GM12878 (cell line): ENCODE measurements around the gene PKMYT1. TPM values are rescaled to one million over a fixed set of nuclear protein-coding genes. Genes with fewer than 3 reads are reported as not detected.

Experiments
- ATAC-seq: fragments of 200-7000 bp; cut with Tn5 transposase; 3 replicates; pipeline ENCODE4 v1.9.1; 2020; ENCODE audit warnings: mild to moderate bottlenecking, moderate library complexity
- BruUV-seq: library from RNA; stranded (reverse); fragments of 400-500 nt; replicated peaks from 2 replicates; lab custom pipeline; 2021; lab: Mats Ljungman, UMichigan
- CTCF ChIA-PET: fragments of 300-600 bp; sonication (Branson Sonifier 250); formaldehyde crosslinking; extraction: SDS; loops from one replicate; lab custom pipeline; 2021; ENCODE audit warnings: inconsistent platforms; lab: Yijun Ruan, JAX
- POLR2A ChIA-PET: fragments of 350-600 bp; formaldehyde crosslinking; extraction: SDS; loops from one replicate; lab custom pipeline; 2021; ENCODE audit warnings: inconsistent platforms; lab: Charles Lee
- RAD21 ChIA-PET: fragments of 300-600 bp; sonication (Branson Sonifier 250); formaldehyde crosslinking; loops from one replicate; lab custom pipeline; 2023; ENCODE audit warnings: antibody characterized with exemption; ENCODE audit not compliant: unreplicated experiment; lab: Charles Lee
- SMC1A ChIA-PET: fragments of 300-600 bp; sonication (Branson Sonifier 250); formaldehyde crosslinking; loops from one replicate; lab custom pipeline; 2023; ENCODE audit not compliant: unreplicated experiment, uncharacterized antibody; lab: Charles Lee
- DNase-seq: peaks from one replicate; pipeline ENCODE4 v3.0.0-alpha.2; 2011; ENCODE audit warnings: low read depth, low spot score
- FAIRE-seq: peaks from 3 replicates; lab custom pipeline; 2011; peaks lifted over from hg19 to GRCh38; lab: Jason Lieb, UNC
- H2AFZ ChIP-seq: 2 replicates; pipeline ENCODE4 v1.6.0; 2011; ENCODE audit warnings: low read depth, low read length, control low read depth; ENCODE audit not compliant: control insufficient read depth
- H3K27ac ChIP-seq: 2 replicates; pipeline ENCODE4 v1.5.1; 2011; ENCODE audit warnings: control low read depth; ENCODE audit not compliant: control insufficient read depth, insufficient read depth
- H3K27me3 ChIP-seq, 2 experiments: replicated peaks in 1 of 2; 2 replicates each; pipeline versions ENCODE4 v1.6.0 to v1.6.1; 2011; ENCODE audit warnings: low read length in 1 of 2; ENCODE audit not compliant: control insufficient read depth in 2 of 2, insufficient read depth in 2 of 2
- H3K36me3 ChIP-seq, 2 experiments: 2 replicates each; pipeline ENCODE4 v1.5.1; 2011; ENCODE audit warnings: low read length in 1 of 2; ENCODE audit not compliant: control insufficient read depth in 2 of 2, insufficient read depth in 2 of 2
- H3K4me1 ChIP-seq: 2 replicates; pipeline ENCODE4 v1.6.1; 2011; ENCODE audit warnings: mild to moderate bottlenecking, low read length, moderate library complexity, mixed read lengths; ENCODE audit not compliant: control insufficient read depth, insufficient read depth
- H3K4me2 ChIP-seq: 2 replicates; pipeline ENCODE4 v1.6.0; 2011; ENCODE audit warnings: control low read depth; ENCODE audit not compliant: control insufficient read depth, insufficient read depth
- H3K4me3 ChIP-seq: fragments of 200-600 bp; sonication (generic); 2 replicates; pipeline ENCODE4 v1.5.1; 2016
- H3K79me2 ChIP-seq: 2 replicates; pipeline ENCODE4 v1.6.0; 2011; ENCODE audit warnings: low read length; ENCODE audit not compliant: control insufficient read depth, insufficient read depth
- H3K9ac ChIP-seq: 2 replicates; pipeline ENCODE4 v1.8.0; 2011; ENCODE audit warnings: low read length, control low read depth, mixed read lengths; ENCODE audit not compliant: control insufficient read depth, insufficient read depth
- H3K9me3 ChIP-seq: replicated peaks from 3 replicates; pipeline ENCODE4 v1.5.1; 2011; ENCODE audit warnings: mild to moderate bottlenecking, low read length; ENCODE audit not compliant: control insufficient read depth, insufficient read depth
- H4K20me1 ChIP-seq: 2 replicates; pipeline ENCODE4 v1.6.0; 2011; ENCODE audit not compliant: control insufficient read depth, insufficient read depth
- NR2C1 ChIP-seq: fragments of 450-650 bp; IDR thresholded peaks from 2 replicates; pipeline ENCODE4 v1.6.1; 2017; ENCODE audit warnings: antibody characterized with exemption, mild to moderate bottlenecking, moderate library complexity
- SREBF1 ChIP-seq: IDR thresholded peaks from 2 replicates; pipeline ENCODE4 v1.6.1; 2012; ENCODE audit warnings: mild to moderate bottlenecking, low read length
- WRNIP1 ChIP-seq: IDR thresholded peaks from 2 replicates; pipeline ENCODE4 v1.6.1; 2011; ENCODE audit warnings: low read depth, low read length, improper control_type of control experiment, borderline replicate concordance
- WGBS: methylation state at CpG from one replicate; pipeline ENCODE4 v1.1.6; 2016; ENCODE audit warnings: low lambda C conversion rate; ENCODE audit not compliant: insufficient replicate concordance, insufficient coverage; ENCODE audit errors: missing lambda C conversion rate; 5-methylcytosine and 5-hydroxymethylcytosine counted together
- in situ Hi-C: fragments of 300-500 bp; cut with MboI; formaldehyde crosslinking; loops from 9 replicates; pipeline ENCODE4 v1.14.3; 2018; ENCODE audit warnings: mixed read lengths
- intact Hi-C: fragments of 100-400 bp; cut with micrococcal nuclease; formaldehyde crosslinking; loops from one replicate; pipeline ENCODE4 v1.14.2; 2022; ENCODE audit not compliant: unreplicated experiment
- polyA plus RNA-seq, 11 experiments: library from polyadenylated mRNA; depleted of rRNA in 4 of 11; unstranded in 6 of 11; stranded (reverse) in 5 of 11; fragments of >200 nt; fragmentation: Nextera tagmentation in 4 of 11; fragmentation: Illumina TruSeq in 1 of 11; extraction: Ambion mirVana in 4 of 11; extraction: Trizol in 1 of 11; gene quantifications; 1 replicate in 1 of 11; 2 replicates in 10 of 11; pipeline versions ENCODE4 v1.2.1 to v1.2.3, GENCODE V29; 2011 to 2016; ENCODE audit warnings: inconsistent platforms in 2 of 11, missing spikeins in 2 of 11, low read depth in 1 of 11
- total RNA-seq, 4 experiments: library from RNA; depleted of rRNA in 3 of 4; stranded (reverse); fragments of >200 nt in 3 of 4; fragmentation: Illumina TruSeq in 1 of 4; extraction: Trizol in 1 of 4; gene quantifications; 2 replicates each; pipeline versions ENCODE4 v1.2.1 to v1.2.3, GENCODE V29; 2013 to 2021
- TF ChIP-seq, protein P1 (sequence below): IDR thresholded peaks from 2 replicates; pipeline ENCODE4 v1.6.1; 2012; ENCODE audit warnings: mild to moderate bottlenecking, low read depth, low read length

Gene PKMYT1
- total and polyA plus RNA-seq, 10 of the 15 experiments (the other 5 are each of a cell fraction or from before 2014, with no cell fraction given), result 4.6 to 101 (median 29.9) TPM

DNA sequence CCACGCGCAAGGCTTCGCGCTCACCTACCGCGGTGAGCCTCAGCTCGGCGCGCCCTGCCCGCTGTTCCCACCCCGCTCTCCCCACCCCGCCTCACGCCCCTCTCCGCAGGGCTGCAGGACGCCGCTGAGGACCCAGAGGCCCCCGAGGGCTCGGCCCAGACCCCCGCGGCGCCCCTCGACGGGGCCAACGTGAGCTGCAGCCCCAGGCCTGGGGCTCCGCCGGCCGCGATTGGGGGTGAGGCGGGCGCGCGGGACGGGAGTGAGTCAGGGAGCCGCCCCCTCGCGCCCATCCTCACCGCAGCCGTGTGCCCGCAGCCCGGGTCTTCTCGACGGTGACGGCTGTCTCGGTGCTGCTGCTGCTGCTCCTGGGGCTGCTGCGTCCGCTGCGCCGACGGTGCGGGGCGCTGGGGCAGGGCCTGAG lies 13.0 kb downstream of the PKMYT1 start:
- no peaks in the 10 kb centered on the region for H3K9me3 ChIP-seq
- TF ChIP-seq WRNIP1 (no peak), NR2C1 (no peak), SREBF1 (no peak)
- TF ChIP-seq, protein P1, sequence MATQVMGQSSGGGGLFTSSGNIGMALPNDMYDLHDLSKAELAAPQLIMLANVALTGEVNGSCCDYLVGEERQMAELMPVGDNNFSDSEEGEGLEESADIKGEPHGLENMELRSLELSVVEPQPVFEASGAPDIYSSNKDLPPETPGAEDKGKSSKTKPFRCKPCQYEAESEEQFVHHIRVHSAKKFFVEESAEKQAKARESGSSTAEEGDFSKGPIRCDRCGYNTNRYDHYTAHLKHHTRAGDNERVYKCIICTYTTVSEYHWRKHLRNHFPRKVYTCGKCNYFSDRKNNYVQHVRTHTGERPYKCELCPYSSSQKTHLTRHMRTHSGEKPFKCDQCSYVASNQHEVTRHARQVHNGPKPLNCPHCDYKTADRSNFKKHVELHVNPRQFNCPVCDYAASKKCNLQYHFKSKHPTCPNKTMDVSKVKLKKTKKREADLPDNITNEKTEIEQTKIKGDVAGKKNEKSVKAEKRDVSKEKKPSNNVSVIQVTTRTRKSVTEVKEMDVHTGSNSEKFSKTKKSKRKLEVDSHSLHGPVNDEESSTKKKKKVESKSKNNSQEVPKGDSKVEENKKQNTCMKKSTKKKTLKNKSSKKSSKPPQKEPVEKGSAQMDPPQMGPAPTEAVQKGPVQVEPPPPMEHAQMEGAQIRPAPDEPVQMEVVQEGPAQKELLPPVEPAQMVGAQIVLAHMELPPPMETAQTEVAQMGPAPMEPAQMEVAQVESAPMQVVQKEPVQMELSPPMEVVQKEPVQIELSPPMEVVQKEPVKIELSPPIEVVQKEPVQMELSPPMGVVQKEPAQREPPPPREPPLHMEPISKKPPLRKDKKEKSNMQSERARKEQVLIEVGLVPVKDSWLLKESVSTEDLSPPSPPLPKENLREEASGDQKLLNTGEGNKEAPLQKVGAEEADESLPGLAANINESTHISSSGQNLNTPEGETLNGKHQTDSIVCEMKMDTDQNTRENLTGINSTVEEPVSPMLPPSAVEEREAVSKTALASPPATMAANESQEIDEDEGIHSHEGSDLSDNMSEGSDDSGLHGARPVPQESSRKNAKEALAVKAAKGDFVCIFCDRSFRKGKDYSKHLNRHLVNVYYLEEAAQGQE, result no peak
- H3K27me3 ChIP-seq, result no peaks in the 10 kb centered on the region
- H3K27ac ChIP-seq, result no peak overlapping the region
- ChIA-PET POLR2A (interaction anchor here (0.6 to 0.7 kb wide), 3 partner anchors 18 to 56 kb away, joined by 3 to 4 read pairs (median 3); no protein-coding TSS in a partner anchor), SMC1A (no interaction called here), RAD21 (interaction anchor here (0.6 kb wide), 1 partner anchor 452 kb away, joined by 3 read pairs; no protein-coding TSS in a partner anchor), CTCF (no interaction called here)
- ATAC-seq (no peak), DNase-seq (no peak), FAIRE-seq (no peak)
- H4K20me1 ChIP-seq, result no peaks in the 10 kb centered on the region
- intact Hi-C loops, result no loop called here
- peaks cover 16% of the 10 kb centered on the region for H3K79me2 ChIP-seq
- no peak overlapping the region for H2AFZ ChIP-seq
- 37% methylated on average over 23 of the region's 51 CpGs for WGBS
- no peak overlapping the region for H3K4me2 ChIP-seq
- H3K9ac ChIP-seq, result no peak overlapping the region
- in situ Hi-C loops, result no loop called here
- no TSS peak for BruUV-seq
- H3K36me3 ChIP-seq, result peaks cover under 1 to 7% of the 10 kb centered on the region in 2 experiments; a peak in 3 of 4 replicates
- H3K4me3 ChIP-seq, result no peak overlapping the region
- peaks cover 41% of the 10 kb centered on the region for H3K4me1 ChIP-seq
